GM18870 (cell line): Measurements from ENCODE around the gene SPPL3.
A peak's percentile ranks its signal among the peaks of the same experiment; 100 is the strongest.

Source experiments
- ATAC-seq: cut with Tn5 transposase; IDR thresholded peaks from one replicate; pipeline ENCODE4 v1.9.1; 2021; ENCODE audit warnings: moderate library complexity; ENCODE audit not compliant: unreplicated experiment

SPPL3 gene

GRCh38 chr12:120726510-120726793, 177.7 kb downstream of the SPPL3 start:
- no peak for ATAC-seq

DNA sequence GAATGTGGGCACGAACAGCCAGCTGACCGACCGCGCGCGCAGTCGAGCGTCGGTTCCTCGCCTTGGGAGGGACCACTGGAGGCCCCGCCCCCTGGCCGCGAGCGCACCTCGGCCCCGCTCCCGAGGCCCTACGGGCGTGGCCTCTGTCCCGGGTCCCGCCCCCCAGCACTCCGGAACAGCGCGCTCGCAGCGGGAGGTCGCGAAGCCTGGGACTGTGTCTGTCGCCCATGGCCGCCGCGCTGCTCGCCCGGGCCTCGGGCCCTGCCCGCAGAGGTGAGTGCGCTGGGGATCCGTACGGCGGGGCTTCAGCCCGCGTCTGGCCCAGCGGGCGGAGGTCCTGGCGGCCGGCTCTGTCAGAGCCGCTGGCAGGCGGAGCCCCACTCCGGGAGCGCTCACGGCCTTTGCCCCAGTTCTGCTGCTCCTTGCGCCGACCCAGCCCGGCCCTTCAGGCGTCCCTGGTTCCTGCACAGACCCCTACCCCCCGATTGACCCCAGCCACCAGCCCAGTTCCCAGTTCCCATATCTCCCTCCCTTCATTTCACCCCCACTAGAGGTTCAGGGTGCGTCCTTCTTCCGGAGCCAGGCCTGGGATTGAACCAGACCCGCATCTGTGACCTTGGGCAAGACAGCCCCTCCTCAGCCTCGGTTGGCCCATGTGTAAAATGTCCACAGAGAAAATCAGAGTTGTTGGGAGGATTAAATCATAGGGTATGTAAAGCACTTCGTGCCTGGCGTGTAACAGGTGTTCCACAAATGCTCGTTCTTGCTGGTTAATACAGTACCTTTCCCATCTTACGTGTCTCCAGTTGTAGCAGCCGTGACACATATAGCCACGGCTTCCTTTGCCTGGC, 178.3 kb downstream of the SPPL3 start, which contains the start of gene ACADS:
ACADS (plus strand) TSS at position 168 of the 851 bp plus-strand sequence; CDS start at position 228, 60 bp downstream.
- ATAC-seq, result peak; percentile 72

DNA sequence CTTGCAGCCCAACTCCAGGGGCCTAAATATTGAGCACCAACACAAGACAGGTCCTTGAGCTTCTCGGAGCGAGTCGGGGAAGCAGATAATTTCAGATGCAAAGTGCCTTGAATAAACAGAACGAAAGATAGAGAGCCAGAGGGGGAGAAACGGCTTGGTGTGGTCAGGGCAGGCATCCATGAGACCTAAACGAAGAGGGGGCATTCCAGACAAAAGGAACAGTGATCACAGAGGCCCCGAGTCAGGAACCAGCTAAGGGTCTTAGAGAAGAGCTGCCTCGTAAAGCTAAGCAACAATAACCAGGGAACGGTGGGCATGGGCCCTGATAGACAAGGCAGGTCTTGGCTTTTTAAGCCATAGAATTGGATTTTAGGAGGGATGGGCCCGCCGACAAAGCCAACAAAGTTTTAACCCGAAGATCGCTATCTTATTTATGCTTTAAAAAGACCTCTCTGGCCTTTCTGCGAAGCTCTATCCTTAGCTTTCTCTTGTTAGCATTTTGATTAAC, 179.0 kb downstream of the SPPL3 start:
- peak; percentile 6 for ATAC-seq

- no peak for ATAC-seq
Observed at GRCh38 chr12:120724720-120725119, 179.4 kb downstream of the SPPL3 start.

DNA sequence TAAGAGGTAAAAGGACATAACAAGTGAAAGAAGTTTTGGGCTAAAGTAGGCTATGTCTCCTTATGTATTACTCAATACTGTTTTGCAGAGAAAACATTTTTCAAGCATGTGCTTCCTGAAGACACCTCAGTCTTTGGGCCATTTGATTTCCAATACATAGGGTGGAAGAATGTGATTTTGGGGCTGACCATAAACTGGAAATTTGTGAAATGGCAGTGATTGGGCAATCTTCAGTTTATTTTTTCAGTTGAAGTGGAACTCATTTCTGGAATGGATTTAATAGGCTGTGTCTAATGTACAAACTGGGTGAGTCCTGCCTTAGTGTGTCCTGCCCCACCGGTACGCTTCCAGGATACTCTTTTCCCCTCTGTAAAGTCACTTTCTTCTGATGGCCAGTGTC, 181.4 kb downstream of the SPPL3 start:
- ATAC-seq, result no peak

GRCh38 chr12:120721866-120722265, 182.3 kb downstream of the SPPL3 start:
- no peak for ATAC-seq

DNA sequence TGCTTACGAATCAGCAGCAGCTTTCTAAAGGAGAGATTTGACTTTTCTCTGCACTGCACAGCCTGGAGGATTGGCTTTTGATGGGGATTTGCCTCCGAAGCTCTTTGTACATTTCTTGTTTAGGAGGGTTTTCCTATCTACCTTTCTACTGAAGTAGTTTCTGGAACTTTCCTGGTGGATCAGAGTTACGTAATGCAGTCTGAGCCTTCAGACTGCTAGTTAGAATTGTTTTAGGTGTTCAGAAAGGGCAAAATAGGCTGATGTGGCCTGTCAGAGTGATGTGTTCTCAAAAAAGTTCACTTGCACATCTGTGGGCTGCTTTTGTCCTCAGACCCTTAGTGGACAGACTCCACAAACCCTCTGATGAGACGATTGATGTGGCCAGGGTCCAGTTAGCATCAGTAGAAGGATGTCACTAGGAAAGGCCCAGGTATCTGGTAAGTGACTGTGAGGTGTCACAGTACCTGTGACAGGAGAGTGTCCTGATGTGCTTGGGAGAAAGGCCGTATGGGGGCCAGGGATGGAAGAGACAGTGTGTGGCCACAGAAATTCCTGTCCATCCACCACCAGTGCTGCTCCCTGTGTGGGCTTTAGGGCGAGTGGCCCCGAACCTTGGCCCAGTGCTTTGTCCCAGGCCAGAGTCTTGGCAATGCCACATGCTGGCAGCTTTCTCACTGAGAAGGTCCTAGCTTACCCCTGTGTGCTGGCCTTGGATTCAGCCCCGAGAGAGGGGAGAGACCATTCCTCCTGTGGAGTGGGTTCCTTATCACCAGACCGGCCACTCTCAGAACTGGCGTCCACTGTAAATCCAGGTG, 183.0 kb downstream of the SPPL3 start:
- no peak for ATAC-seq

DNA sequence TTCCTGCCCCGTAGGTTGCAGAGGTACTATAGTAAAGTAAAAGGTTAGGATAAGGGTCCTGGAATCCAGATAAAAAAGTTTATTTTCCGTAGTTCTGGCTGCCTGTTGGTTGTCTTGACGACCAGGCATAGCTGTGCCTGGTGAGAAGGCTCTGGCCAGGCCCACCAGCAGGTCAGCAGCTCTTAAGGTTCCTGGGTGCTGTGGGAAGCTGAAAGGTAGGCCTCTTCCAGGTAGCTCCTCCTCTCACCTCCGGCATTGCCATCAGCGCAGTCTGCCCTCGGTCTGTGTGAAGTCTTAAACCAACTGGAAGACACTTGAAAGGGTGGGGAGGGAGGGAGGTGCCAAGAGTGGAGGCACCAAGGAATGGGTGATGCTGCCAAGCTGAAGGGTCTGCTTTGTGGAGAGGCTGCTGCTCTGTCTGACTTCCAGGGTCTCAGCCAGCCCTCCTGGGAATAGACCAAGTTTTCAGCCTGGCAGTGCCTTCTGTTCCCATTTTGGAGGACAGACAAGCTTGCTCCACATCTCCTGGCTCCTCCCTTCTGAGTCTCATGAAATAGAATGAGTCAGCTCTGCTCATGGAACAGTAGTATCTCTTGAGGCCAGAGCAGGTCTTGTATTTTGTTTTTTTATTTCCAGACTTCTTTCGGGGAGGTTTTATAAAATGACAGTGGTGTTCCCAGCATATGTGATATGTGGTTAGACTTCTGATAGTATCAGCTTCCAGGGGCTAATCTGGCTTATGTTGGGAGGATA, 183.7 kb downstream of the SPPL3 start:
- ATAC-seq, result no peak

- no peak for ATAC-seq
Observed at GRCh38 chr12:120719496-120720233, 184.5 kb downstream of the SPPL3 start.

- ATAC-seq, result no peak
Observed at GRCh38 chr12:120719072-120719471, 185.1 kb downstream of the SPPL3 start.

GRCh38 chr12:120718055-120718454, 186.1 kb downstream of the SPPL3 start:
- ATAC-seq, result no peak

DNA sequence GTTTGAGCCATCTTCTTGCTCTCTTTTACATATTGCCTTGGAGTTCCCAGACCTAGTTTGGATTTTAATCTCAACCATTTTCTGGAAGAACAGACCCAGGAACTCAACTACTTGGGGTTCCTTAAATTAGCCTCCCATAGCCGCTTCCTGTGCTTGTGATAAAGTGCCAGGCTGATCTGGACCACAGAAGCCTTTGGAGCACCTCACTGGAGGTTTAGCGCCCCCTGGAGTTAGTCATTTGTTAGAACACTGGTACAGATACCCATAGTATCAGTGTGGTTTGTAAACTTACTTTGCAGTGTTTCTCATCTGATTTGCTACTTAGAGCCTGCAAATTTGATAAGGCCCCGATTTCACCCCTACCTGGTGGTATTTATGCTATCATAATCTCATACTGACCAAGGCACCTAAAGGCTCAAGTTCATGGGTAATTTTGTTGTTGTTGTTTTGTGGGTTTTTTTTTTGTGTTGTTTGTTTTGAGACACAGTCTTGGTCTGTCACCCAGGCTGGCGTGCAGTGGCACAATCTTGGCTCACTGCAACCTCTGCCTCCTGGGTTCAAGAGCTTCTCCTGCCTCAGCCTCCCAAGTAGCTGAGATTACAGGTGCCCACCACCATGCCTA, 190.2 kb downstream of the SPPL3 start:
- ATAC-seq, result no peak

DNA sequence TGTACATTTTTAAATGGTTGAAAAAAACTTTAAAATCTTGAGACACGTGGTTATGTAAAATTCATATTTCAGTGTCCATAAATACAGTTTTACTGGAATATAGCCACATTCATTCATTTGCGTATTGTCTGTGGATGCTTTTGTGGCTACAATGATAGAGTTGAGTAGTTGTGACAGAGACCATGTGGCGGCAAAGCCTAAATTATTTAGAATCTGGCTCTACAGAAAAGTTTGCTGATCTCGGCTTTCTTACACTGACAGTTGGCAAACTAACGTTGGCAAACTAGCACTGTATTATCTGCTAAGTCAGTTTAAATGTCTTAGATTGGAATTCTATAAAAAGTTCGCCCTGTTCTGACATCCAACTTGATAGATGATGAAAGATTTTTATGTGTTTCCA, 191.5 kb downstream of the SPPL3 start:
- no peak for ATAC-seq
